ENCODE results near the gene RADIL.

RADIL gene

DNA sequence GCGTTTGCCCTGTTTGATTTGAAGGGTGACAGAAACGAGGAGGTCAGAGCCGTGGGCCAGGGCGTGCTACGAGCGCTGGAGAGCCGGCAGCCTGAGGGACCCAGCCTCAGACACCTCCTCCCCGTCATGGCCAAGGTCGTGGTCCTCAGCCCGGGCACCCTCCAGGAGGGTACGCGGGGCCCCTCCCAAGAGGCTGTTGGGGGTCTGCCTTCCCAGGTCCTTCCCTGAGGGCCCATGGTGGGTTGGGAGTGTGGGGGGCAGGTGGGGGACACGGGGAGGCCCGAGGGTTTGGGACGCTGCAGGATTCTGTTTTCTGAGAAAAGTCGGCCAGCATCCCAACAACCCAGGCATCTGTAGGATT is 100.2 kb downstream of the RADIL start:
- no peak for DNase-seq

- no peak for DNase-seq
These were observed 100.9 kb downstream of the RADIL start for GRCh38 chr7:4782333-4783291.

- no peak for DNase-seq
These were observed 102.0 kb downstream of the RADIL start for GRCh38 chr7:4781366-4782069.

DNA sequence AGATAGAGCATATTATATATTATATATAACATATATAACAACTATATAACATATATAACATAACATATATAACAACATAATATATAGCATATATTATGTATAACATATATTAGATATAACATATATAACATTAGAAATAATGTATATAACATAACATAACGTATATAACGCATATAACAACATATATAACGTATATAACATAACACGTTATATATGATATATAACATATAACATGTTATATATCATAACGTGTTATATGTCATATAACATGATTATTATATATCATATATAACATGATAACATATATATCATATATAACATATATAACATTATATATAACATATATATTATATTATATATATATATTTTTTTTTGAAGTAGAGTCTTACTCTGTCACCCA is 104.4 kb downstream of the RADIL start:
- no peak for DNase-seq

DNA sequence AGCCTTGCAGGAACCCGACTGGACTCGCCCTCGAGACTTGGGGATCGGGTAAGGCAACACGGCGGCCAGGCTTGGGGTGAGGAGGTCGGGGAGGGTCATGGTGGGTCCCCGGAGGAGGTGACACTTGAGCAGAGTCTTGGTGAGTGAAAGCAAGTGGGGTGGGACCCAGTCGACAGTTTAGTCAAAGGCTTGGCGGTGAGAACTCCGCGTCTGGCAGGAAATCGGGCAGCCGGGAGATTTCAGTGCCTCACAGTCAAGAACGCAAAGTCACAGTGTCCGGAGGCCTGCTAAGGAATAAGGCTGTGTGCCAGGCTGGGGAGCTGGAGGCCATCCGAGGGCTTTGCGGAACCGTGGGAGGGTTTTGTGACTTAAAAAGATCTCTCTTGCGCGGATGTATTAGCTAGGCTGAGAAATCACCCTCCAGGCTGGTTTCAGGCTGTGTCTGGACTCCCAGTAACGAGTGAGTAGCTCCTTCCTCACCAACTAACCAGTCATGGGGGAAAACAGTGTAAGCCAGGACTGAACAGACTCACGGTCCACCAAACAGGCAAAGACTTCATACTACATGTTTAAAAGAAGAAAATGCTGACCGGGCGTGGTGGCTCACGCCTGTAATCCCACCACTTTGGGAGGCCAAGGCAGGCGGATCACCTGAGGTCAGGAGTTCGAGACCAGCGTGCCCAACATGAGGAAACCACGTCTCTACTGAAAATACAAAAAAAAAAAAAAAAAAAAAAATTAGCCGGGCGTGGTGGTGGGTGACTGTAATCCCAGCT is 107.5 kb downstream of the RADIL start:
- peak in 5 of 56 donors; percentile 30 to 64 (median 47) for DNase-seq

DNA sequence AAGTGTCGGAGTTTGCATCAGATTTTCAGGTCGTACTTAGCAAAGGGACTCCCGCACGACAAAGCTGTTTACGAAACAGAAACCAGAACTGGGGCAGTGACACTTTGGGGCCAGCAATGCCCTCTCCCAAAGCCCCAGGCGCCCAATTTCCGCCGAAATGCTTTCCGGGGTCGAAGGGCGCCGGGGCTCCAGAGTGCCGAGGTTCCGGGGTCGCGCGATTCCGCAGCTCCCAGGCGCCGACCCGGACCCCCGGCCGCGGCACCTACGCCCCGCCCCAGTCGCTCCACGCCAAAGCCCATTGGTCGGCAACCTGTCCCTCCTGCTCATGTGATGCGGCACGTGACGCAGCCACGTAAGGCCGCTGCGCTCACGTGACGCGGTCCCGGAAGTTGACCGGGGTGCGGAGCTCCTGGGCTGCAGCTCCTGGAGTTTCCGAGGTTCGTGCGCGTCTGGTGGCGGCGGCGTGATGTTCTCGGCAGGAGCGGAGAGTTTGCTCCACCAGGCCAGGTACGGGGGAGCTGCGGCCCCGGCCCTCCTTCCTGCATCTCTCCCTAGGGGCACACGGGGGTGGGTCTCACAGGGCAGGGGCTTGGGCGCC is 108.2 kb downstream of the RADIL start, which contains the start of gene AP5Z1:
Gene AP5Z1, plus strand, starts transcription at position 374 of the 598 bp plus-strand sequence. Its CDS starts 93 bp downstream, at position 467.
- peak; percentile 70 to 98 (median 93) for DNase-seq

DNA sequence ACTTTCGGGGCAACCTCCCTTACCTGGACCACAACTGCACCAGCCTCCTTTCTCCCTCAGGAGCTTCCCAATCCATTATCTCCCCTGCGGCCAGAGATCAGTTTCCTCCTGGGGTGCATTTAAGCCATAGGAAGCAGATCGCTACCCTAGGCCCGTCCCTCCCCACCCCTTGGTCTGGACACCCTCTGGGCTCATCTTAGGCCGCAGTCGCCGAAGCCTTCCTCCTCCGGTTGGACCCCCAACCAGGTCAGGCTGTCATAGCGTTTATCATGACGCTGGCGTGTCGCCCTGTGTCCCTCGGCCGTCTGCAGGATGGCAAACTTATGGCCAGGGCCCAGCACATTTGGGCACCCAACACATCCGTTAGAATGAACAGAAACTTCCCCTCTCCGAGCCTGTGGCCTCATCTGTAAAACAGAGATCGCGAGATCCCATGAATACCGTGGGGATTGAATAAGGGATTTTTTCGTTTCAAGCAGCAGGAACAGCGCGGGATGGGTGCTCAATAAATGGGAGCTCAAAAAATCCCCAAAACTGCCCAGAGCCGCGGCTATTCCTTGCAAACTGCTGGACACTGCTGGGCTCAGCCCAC is 108.8 kb downstream of the RADIL start:
- peak in 3 of 56 donors; percentile 41 to 51 (median 43) for DNase-seq

GRCh38 chr7:4774007-4774406 is 109.5 kb downstream of the RADIL start:
- DNase-seq = no peak

- DNase-seq = no peak
These were observed 111.2 kb downstream of the RADIL start for GRCh38 chr7:4772306-4772705.

DNA sequence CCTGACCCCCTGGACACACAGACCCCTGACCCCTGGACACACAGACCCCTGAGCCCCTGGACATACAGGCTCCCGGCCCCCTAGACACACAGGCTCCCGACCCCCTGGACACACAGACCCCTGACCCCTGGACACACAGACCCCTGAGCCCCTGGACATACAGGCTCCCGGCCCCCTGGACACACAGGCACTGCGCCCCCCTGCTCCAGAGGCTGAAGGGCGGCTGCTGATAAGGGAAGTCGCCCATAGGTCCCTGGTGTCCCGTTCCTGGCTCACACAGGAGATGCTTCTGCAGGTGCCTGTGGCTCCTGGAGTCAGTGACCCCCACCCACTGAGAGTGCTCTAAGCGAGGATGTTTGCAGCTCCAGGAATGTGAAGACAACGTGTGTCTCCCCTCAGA is 111.8 kb downstream of the RADIL start:
- DNase-seq = no peak

DNA sequence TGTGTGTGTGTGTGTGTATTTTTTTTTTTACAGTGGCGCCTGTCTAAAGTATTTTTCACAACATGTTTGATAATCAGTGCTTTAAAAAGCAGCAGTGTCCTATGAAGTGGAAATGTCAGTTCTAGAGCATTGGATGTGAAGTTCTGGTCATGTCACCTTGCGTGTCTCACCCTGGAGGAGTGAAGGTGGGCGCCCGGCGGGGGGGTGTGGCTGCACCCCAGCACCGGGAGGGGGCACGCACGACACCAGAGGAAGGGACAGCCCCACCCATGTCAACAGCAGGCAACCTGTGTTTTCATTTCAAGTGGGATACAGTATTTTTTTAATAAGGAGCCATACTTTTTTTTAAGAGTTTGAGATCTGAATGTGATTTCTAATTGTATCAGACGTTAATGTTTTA is 112.6 kb downstream of the RADIL start:
- DNase-seq = no peak

DNA sequence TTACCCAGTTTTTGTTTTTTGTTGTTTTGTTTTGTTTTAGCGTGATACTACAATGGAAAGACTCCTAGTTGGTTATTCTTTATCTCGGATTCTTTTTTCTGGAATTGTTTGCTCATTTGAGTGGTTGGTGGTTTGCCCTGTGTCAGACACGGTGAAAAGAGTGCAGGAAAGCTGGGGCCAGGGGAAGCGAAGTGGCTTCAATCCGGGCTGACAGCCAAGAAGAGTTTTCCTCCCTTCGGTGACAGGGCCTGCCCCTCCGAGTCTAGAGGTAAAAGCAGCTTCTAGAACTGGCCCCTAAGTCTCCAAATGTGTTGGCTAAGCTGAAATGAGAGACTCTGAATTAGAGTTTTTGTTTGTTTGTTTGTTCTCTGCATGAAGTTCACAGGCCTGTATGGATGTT is 113.8 kb downstream of the RADIL start:
- DNase-seq = peak in 1 of 56 donors; percentile 12

GRCh38 chr7:4768597-4769569 is 114.6 kb downstream of the RADIL start:
- no peak for DNase-seq

GRCh38 chr7:4766666-4767519 is 116.6 kb downstream of the RADIL start:
- no peak for DNase-seq

- no peak for DNase-seq
These were observed 117.6 kb downstream of the RADIL start for GRCh38 chr7:4765776-4766490.

- DNase-seq = no peak
These were observed 119.0 kb downstream of the RADIL start for GRCh38 chr7:4764402-4765007.

GRCh38 chr7:4763794-4764185 is 119.7 kb downstream of the RADIL start:
- no peak for DNase-seq
